HepG2 (cell line): ENCODE results near the gene MLX. TPM values are rescaled to one million over a fixed set of nuclear protein-coding genes. Genes with fewer than 3 reads are reported as not detected.

Experiments
- ASH2L ChIP-seq: fragments of 300-600, 200-600 bp; sonication (generic); IDR thresholded peaks from 2 replicates; pipeline ENCODE4 v1.7.0; 2017; ENCODE audit warnings: low read depth, mild to moderate bottlenecking, moderate library complexity, mixed read lengths, low read length; ENCODE audit not compliant: insufficient read length
- ATAD3A ChIP-seq: sonication (generic); formaldehyde crosslinking; IDR thresholded peaks from 2 replicates; pipeline ENCODE4 v1.4.0; 2020; ENCODE audit warnings: missing genetic modification reagents
- FOXA1 ChIP-seq, 2 experiments: fragments of 450-650 bp in 1 of 2; sonication (generic) in 1 of 2; formaldehyde crosslinking in 1 of 2; IDR thresholded peaks; 2 replicates each; pipeline versions ENCODE4 v1.4.0 to v1.6.1; 2016 to 2020; ENCODE audit warnings: missing genetic modification reagents in 1 of 2
- GATAD1 ChIP-seq: IDR thresholded peaks from 2 replicates; pipeline ENCODE4 v1.6.1; 2016; ENCODE audit warnings: missing genetic modification reagents, missing compliant biosample characterization
- MEIS1 ChIP-seq: sonication (generic); formaldehyde crosslinking; IDR thresholded peaks from 2 replicates; pipeline ENCODE4 v1.9.0; 2021; ENCODE audit warnings: mild to moderate bottlenecking, missing genetic modification reagents, moderate library complexity, borderline replicate concordance
- NFIB ChIP-seq: sonication (generic); formaldehyde crosslinking; IDR thresholded peaks from 2 replicates; pipeline ENCODE4 v1.9.0; 2021; ENCODE audit warnings: missing genetic modification reagents, mild to moderate bottlenecking, borderline replicate concordance
- PPARG ChIP-seq: conservative IDR thresholded peaks from 2 replicates; pipeline ENCODE4 v1.6.1; 2016; ENCODE audit warnings: missing biosample characterization, missing genetic modification reagents
- RFX1 ChIP-seq: fragments of 450-650 bp; IDR thresholded peaks from 2 replicates; pipeline ENCODE4 v1.6.1; 2017
- SRSF1 ChIP-seq: fragments of 200-400 bp; formaldehyde crosslinking; optimal IDR thresholded peaks from 2 replicates; pipeline ENCODE3; 2017; ENCODE audit warnings: mild to moderate bottlenecking, low read depth, low read length, moderate library complexity
- ZC3H4 ChIP-seq: sonication (generic); formaldehyde crosslinking; IDR thresholded peaks from 2 replicates; pipeline ENCODE4 v1.4.0; 2020; ENCODE audit warnings: missing genetic modification reagents, borderline replicate concordance
- ZNF160 ChIP-seq: sonication (generic); formaldehyde crosslinking; IDR thresholded peaks from 2 replicates; pipeline ENCODE4 v1.8.0; 2022; ENCODE audit warnings: mild to moderate bottlenecking, inconsistent platforms, missing genetic modification reagents
- ZNF317 ChIP-seq: sonication (generic); formaldehyde crosslinking; IDR thresholded peaks from 2 replicates; pipeline ENCODE4 v1.5.0; 2020; ENCODE audit warnings: mild to moderate bottlenecking, missing genetic modification reagents
- ZNF570 ChIP-seq: sonication (generic); formaldehyde crosslinking; IDR thresholded peaks from 2 replicates; pipeline ENCODE4 v1.4.0; 2020; ENCODE audit warnings: mild to moderate bottlenecking, missing genetic modification reagents, borderline replicate concordance
- ZNF781 ChIP-seq: sonication (generic); formaldehyde crosslinking; IDR thresholded peaks from 2 replicates; pipeline ENCODE4 v1.5.1; 2020; ENCODE audit warnings: borderline replicate concordance, mild to moderate bottlenecking, missing genetic modification reagents; ENCODE audit errors: not compliant biosample characterization
- ZNF883 ChIP-seq: sonication (generic); formaldehyde crosslinking; IDR thresholded peaks from 2 replicates; pipeline ENCODE4 v1.5.1; 2020; ENCODE audit warnings: mild to moderate bottlenecking, missing genetic modification reagents; ENCODE audit errors: not compliant biosample characterization
- polyA plus RNA-seq, 8 experiments: library from polyadenylated mRNA; depleted of rRNA in 3 of 8; stranded (reverse) in 7 of 8; unstranded in 1 of 8; fragments of >200 nt; fragmentation: Illumina TruSeq in 4 of 8; extraction: Trizol in 4 of 8; gene quantifications; 2 replicates each; pipeline versions ENCODE4 v1.2.1 to v1.2.3, GENCODE V29; 2011 to 2016; ENCODE audit warnings: low read depth in 4 of 8, missing spikeins in 1 of 8, mixed read lengths in 1 of 8; ENCODE audit not compliant: insufficient read depth in 1 of 8
- total RNA-seq, 5 experiments: library from RNA; depleted of rRNA; stranded (reverse); fragments of >200 nt; fragmentation: Illumina TruSeq; extraction: Trizol; gene quantifications; 2 replicates each; pipeline ENCODE4 v1.2.3, GENCODE V29; 2016; ENCODE audit warnings: low read depth in 1 of 5
- TF ChIP-seq, protein P1 (sequence below): sonication (generic); formaldehyde crosslinking; IDR thresholded peaks from 2 replicates; pipeline ENCODE4 v1.4.0; 2020; ENCODE audit warnings: missing genetic modification reagents
- TF ChIP-seq, protein P2 (sequence below): sonication (generic); formaldehyde crosslinking; IDR thresholded peaks from 2 replicates; pipeline ENCODE4 v1.4.0; 2020; ENCODE audit warnings: mild to moderate bottlenecking, missing genetic modification reagents, borderline replicate concordance
- TF ChIP-seq, protein P3 (sequence below): IDR thresholded peaks from 2 replicates; pipeline ENCODE4 v1.6.1; 2016; ENCODE audit warnings: missing biosample characterization, missing genetic modification reagents, low read depth
- TF ChIP-seq, protein P4 (sequence below): IDR thresholded peaks from 2 replicates; pipeline ENCODE4 v1.6.1; 2012; ENCODE audit warnings: low read length, improper control_type of control experiment

Gene MLX
- total and polyA plus RNA-seq, 2 of the 13 experiments (the other 11 are each of a cell fraction or from before 2014, with no cell fraction given): 38.9 to 74.4 TPM

DNA sequence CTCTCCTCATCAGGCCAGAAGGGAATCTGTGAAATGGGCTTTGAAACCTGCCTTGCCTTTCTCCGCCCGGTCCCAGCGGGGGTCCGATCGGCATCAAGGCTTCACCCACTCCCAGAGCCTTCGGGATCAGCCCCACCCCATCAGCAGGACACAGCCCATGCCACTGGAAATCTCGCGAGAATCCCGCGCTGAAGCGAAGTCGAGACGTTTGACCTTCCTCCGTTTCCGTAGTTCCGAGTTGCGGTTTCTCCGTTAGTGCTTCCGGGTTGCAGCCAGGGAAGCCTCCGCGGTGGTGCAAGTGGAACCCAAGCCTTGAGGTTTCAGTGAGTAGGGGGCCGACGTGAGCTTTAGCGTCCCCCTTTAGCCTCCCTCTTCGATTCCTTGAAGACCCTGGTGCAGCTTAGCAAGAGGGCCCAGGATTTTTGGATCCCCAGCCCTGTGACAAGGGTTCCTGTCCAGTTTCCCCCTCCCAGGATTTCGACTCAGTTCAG is 5.0 kb upstream of the MLX start, which contains the start of gene COASY (continued):
- TF ChIP-seq ZNF883: peak; percentile 18
- TF ChIP-seq, protein P1, sequence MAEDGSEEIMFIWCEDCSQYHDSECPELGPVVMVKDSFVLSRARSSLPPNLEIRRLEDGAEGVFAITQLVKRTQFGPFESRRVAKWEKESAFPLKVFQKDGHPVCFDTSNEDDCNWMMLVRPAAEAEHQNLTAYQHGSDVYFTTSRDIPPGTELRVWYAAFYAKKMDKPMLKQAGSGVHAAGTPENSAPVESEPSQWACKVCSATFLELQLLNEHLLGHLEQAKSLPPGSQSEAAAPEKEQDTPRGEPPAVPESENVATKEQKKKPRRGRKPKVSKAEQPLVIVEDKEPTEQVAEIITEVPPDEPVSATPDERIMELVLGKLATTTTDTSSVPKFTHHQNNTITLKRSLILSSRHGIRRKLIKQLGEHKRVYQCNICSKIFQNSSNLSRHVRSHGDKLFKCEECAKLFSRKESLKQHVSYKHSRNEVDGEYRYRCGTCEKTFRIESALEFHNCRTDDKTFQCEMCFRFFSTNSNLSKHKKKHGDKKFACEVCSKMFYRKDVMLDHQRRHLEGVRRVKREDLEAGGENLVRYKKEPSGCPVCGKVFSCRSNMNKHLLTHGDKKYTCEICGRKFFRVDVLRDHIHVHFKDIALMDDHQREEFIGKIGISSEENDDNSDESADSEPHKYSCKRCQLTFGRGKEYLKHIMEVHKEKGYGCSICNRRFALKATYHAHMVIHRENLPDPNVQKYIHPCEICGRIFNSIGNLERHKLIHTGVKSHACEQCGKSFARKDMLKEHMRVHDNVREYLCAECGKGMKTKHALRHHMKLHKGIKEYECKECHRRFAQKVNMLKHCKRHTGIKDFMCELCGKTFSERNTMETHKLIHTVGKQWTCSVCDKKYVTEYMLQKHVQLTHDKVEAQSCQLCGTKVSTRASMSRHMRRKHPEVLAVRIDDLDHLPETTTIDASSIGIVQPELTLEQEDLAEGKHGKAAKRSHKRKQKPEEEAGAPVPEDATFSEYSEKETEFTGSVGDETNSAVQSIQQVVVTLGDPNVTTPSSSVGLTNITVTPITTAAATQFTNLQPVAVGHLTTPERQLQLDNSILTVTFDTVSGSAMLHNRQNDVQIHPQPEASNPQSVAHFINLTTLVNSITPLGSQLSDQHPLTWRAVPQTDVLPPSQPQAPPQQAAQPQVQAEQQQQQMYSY (CRISPR knock-in tag): peak; percentile 33; the same call in 1 of the 2 replicates
- TF ChIP-seq PPARG: no peak
- no peak for TF ChIP-seq ZNF781
- TF ChIP-seq, protein P2, sequence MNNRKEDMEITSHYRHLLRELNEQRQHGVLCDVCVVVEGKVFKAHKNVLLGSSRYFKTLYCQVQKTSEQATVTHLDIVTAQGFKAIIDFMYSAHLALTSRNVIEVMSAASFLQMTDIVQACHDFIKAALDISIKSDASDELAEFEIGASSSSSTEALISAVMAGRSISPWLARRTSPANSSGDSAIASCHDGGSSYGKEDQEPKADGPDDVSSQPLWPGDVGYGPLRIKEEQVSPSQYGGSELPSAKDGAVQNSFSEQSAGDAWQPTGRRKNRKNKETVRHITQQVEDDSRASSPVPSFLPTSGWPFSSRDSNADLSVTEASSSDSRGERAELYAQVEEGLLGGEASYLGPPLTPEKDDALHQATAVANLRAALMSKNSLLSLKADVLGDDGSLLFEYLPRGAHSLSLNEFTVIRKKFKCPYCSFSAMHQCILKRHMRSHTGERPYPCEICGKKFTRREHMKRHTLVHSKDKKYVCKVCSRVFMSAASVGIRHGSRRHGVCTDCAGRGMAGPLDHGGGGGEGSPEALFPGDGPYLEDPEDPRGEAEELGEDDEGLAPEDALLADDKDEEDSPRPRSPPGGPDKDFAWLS (CRISPR knock-in tag): no peak
- no peak for TF ChIP-seq ZC3H4 (CRISPR knock-in tag)
- TF ChIP-seq, protein P3, sequence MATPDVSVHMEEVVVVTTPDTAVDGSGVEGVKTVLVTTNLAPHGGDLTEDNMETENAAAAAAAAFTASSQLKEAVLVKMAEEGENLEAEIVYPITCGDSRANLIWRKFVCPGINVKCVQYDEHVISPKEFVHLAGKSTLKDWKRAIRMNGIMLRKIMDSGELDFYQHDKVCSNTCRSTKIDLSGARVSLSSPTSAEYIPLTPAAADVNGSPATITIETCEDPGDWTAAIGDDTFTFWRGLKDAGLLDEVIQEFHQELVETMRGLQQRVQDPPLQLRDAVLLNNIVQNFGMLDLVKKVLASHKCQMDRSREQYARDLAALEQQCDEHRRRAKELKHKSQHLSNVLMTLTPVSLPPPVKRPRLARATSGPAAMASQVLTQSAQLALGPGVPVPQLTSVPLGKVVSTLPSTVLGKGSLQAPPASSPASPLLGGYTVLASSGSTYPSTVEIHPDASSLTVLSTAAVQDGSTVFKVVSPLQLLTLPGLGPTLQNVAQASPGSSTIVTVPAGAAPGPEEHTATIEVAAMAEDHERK (CRISPR knock-in tag): peak; percentile 65
- peak; percentile 57; the same call in 1 of the 2 replicates for TF ChIP-seq ZNF160 (CRISPR knock-in tag)
- TF ChIP-seq RFX1: no peak
- TF ChIP-seq ZNF317 (CRISPR knock-in tag): no peak
- TF ChIP-seq SRSF1: no peak
- TF ChIP-seq ATAD3A: no peak
- 0 out of 2 replicates have a peak, but pooled peaks have one; percentile 28 for TF ChIP-seq ZNF570
- TF ChIP-seq NFIB (CRISPR knock-in tag): no peak
- peak; percentile 97 for TF ChIP-seq GATAD1 (CRISPR knock-in tag)
- TF ChIP-seq, protein P4, sequence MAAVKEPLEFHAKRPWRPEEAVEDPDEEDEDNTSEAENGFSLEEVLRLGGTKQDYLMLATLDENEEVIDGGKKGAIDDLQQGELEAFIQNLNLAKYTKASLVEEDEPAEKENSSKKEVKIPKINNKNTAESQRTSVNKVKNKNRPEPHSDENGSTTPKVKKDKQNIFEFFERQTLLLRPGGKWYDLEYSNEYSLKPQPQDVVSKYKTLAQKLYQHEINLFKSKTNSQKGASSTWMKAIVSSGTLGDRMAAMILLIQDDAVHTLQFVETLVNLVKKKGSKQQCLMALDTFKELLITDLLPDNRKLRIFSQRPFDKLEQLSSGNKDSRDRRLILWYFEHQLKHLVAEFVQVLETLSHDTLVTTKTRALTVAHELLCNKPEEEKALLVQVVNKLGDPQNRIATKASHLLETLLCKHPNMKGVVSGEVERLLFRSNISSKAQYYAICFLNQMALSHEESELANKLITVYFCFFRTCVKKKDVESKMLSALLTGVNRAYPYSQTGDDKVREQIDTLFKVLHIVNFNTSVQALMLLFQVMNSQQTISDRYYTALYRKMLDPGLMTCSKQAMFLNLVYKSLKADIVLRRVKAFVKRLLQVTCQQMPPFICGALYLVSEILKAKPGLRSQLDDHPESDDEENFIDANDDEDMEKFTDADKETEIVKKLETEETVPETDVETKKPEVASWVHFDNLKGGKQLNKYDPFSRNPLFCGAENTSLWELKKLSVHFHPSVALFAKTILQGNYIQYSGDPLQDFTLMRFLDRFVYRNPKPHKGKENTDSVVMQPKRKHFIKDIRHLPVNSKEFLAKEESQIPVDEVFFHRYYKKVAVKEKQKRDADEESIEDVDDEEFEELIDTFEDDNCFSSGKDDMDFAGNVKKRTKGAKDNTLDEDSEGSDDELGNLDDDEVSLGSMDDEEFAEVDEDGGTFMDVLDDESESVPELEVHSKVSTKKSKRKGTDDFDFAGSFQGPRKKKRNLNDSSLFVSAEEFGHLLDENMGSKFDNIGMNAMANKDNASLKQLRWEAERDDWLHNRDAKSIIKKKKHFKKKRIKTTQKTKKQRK: no peak
- no peak for TF ChIP-seq FOXA1 (IDR thresholded peaks at IDR 0.05)
- no peak for TF ChIP-seq FOXA1 (CRISPR knock-in tag; IDR thresholded peaks at IDR 0.05)
- TF ChIP-seq ASH2L: peak; percentile 97
- TF ChIP-seq MEIS1 (CRISPR knock-in tag): peak; percentile 61; the same call in 1 of the 2 replicates
